ENCODE data around the gene C22orf23.

The C22orf23 gene

DNA sequence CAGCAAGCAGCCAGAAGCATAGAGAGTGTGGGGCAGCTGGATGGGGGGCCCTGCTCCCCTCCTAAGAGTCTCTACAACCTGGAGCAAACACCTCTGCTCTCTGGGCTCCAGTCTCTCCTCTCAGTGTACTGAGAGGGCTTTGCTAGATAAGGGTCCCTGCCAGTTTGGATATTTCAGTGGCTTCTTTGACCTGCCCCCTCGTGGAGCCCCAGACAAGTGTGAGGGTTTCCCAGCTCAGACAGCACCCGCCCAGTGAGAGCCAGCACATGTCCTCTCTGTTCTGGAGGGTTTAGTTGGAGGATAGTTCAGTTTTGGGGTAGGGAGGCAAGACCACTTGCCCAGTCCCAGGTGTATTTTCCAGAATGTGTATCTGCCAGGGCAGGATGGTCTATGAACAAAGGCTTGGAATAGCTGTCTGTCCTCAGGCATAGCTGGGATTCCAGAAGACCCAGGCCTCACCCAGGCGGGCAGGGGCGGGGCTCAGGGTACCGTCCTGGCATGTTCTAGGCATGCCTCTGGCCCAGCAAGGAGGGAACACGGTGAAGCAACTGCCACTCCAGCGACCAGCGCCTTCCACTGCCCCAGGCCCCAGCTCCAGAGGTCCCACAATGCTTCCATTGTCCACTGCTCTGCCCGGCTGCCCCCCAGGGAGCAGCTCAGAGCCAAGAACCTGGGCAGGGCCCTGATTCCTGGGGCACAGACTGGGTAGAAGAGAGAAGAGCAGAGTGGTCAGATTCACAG is 54.8 kb downstream of the C22orf23 start:
- no peak for DNase-seq (ENCODE audit: low read depth in 2 of 2)

DNA sequence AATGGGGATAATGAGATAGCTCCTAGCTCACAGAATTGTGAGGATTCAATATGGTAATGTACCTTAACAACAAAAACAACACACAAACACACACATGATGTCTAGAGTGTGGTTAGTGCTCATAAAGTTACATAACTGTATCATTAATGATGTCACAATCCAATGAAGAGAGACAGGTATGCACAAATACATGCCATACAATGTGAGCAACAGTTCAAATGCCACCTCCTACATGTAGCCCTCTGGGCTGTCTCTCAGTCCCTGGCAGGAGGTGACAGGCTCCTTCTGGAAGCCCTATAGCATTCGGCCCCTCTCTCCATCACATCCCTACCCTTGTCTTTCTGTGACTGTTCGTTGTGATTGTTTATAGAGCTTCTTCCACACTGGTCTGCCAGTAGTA is 55.6 kb downstream of the C22orf23 start:
- DNase-seq (ENCODE audit: low read depth in 2 of 2): no peak

DNA sequence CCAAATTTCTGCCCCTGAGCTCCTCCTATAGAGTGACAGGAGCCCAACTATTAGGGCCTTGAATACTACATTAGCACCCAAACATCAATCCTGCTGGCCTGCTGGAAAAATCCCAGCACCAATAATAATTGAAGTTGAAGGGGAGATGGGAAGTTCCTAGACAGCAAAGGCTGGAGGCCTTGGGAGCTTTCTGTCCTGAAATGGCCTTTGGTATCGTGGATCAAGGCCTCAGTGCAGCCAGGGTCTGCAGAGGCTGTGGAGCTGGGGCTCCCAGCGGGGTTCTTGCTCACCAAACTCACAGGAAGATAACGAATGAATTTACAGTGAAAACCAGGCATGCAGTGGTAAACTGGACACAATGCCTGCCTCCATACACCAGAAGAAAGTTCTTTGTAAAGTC is 56.5 kb downstream of the C22orf23 start:
- no peak for DNase-seq (ENCODE audit: low read depth in 2 of 2)

GRCh38 chr22:37896181-37896592 is 57.2 kb downstream of the C22orf23 start:
- DNase-seq (ENCODE audit: low read depth in 2 of 2): no peak

DNA sequence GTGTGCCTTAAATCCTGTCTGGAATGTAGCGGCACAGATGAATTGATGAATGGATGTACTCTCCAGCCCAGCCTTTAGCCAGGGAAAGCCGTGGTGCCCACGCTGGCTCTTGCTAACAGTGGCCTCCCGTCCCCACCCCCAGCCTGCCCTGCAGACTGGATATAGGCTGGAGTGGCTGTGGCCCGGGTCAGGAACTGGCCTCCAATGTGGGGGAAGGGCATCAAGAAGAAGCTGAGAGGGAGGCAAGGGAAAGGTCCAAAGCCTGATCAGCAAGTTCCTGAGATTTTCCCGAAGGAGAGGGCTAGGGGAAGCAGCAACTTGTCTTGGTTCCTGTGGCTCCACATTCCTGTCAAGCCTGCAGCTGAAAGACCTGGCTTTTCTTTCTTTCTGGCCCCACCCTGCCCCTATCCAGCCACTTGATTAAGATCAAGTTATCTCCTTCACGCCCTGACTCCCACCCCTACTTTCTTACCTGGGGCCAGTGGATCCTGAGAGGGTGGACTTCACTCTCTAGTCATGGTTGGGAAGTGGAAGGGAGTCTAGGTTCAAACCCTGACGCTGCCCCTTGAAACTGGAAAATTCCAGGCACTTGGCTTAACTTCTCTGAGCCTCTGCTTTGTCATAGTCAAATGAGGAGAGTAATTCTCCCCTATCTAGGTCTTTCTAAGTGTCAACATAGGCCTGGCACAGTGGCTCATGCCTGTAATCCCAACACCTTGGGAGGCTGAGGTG is 58.3 kb downstream of the C22orf23 start:
- DNase-seq (ENCODE audit: low read depth in 2 of 2): no peak

DNA sequence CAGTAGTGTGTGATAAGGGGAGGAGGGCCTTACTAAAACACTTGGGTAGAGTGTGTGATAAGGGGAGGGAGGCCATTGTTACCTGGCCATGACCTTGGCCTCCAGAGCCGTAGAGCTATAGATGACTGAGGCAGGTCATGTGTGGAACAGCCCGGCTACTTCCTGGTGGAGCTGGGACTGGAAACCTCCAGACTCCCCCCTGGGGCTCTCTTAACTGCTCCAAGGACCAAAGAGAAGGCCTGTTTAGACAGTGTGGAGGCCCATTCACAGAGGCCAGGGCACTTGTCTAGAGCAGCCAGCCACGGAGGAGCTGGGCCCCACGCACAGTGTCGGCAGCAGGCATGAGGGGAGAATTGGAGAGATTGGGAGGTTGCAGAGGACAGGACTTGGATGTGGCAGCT is 59.8 kb downstream of the C22orf23 start:
- DNase-seq (ENCODE audit: low read depth in 2 of 2): no peak
